ENCODE results near the gene PLEKHA7.
"Not testable (repeated sequence)": the region's sequence is repeated elsewhere in the genome, so short reads cannot be mapped to it uniquely, and the experiment has no call there.

PLEKHA7 gene

GRCh38 chr11:16923987-16924386 lies 90.2 kb downstream of the PLEKHA7 start:
- TF ChIP-seq CTCF (IDR thresholded peaks at IDR 0.05; ENCODE audit: low read depth, low read length, missing control alignments): no peak
- DNase-seq (ENCODE audit: extremely low read depth, low read depth): no peak
- H3K4me3 ChIP-seq (replicated peaks; ENCODE audit: low read depth, low read length): no peak overlapping the region

GRCh38 chr11:16921668-16922067 lies 92.5 kb downstream of the PLEKHA7 start:
- DNase-seq (ENCODE audit: extremely low read depth, low read depth): no peak
- no peak overlapping the region for H3K4me3 ChIP-seq (replicated peaks; ENCODE audit: low read depth, low read length)

GRCh38 chr11:16921019-16921418 lies 93.2 kb downstream of the PLEKHA7 start:
- no peak overlapping the region for H3K4me3 ChIP-seq (replicated peaks; ENCODE audit: low read depth, low read length)
- no peak for DNase-seq (ENCODE audit: extremely low read depth, low read depth)
- TF ChIP-seq CTCF (IDR thresholded peaks at IDR 0.05; ENCODE audit: low read depth, low read length, missing control alignments): no peak

More at GRCh38 chr11:16921668-16922067, 92.5 kb downstream of the PLEKHA7 start:
- no peak for TF ChIP-seq CTCF (IDR thresholded peaks at IDR 0.05; ENCODE audit: low read depth, low read length, missing control alignments)

GRCh38 chr11:16920559-16920958 lies 93.7 kb downstream of the PLEKHA7 start:
- no peak for DNase-seq (ENCODE audit: extremely low read depth, low read depth)
- H3K4me3 ChIP-seq (replicated peaks; ENCODE audit: low read depth, low read length): no peak overlapping the region
- no peak for TF ChIP-seq CTCF (IDR thresholded peaks at IDR 0.05; ENCODE audit: low read depth, low read length, missing control alignments)

- not testable (repeated sequence) for DNase-seq (ENCODE audit: extremely low read depth, low read depth); H3K4me3 ChIP-seq (replicated peaks; ENCODE audit: low read depth, low read length)
Observed at GRCh38 chr11:16918543-16919182, 95.6 kb downstream of the PLEKHA7 start.

GRCh38 chr11:16917941-16918340 lies 96.3 kb downstream of the PLEKHA7 start:
- no peak for DNase-seq (ENCODE audit: extremely low read depth, low read depth)
- no peak overlapping the region for H3K4me3 ChIP-seq (replicated peaks; ENCODE audit: low read depth, low read length)
- no peak for TF ChIP-seq CTCF (IDR thresholded peaks at IDR 0.05; ENCODE audit: low read depth, low read length, missing control alignments)

- TF ChIP-seq CTCF (IDR thresholded peaks at IDR 0.05; ENCODE audit: low read depth, low read length, missing control alignments): no peak
- H3K4me3 ChIP-seq (replicated peaks; ENCODE audit: low read depth, low read length): no peak overlapping the region
- no peak for DNase-seq (ENCODE audit: extremely low read depth, low read depth)
Observed at GRCh38 chr11:16912692-16913111, 101.5 kb downstream of the PLEKHA7 start.

Data from HFF-Myc (cell line).